HCT116 (cell line): ENCODE measurements around the gene HGS. TPM values are rescaled to one million over a fixed set of nuclear protein-coding genes. Genes with fewer than 3 reads are reported as not detected.
"Not testable (repeated sequence)": the region's sequence is repeated elsewhere in the genome, so short reads cannot be mapped to it uniquely, and the experiment has no call there.

Source experiments
- ATAC-seq: fragments of 200-7000 bp; cut with Tn5 transposase; 2 replicates; pipeline ENCODE4 v1.9.1; 2020; ENCODE audit warnings: mild to moderate bottlenecking, moderate library complexity
- BruUV-seq: library from RNA; stranded (reverse); fragments of 400-500 nt; replicated peaks from 2 replicates; lab custom pipeline; 2021; lab: Mats Ljungman, UMichigan
- CTCF ChIA-PET: fragments of 300-600 bp; sonication (Branson Sonifier 250); formaldehyde crosslinking; loops from one replicate; lab custom pipeline; 2021; ENCODE audit warnings: antibody characterized with exemption; lab: Charles Lee
- POLR2A ChIA-PET: fragments of 300-600, 350-600 bp; sonication (Branson Sonifier 250); formaldehyde crosslinking; loops from one replicate; lab custom pipeline; 2021; ENCODE audit warnings: antibody characterized with exemption; lab: Charles Lee
- RAD21 ChIA-PET, 2 experiments: fragments of 300-600 bp; sonication (Branson Sonifier 250); formaldehyde crosslinking; loops; one replicate each; lab custom pipeline; 2023; ENCODE audit warnings: low total read pairs in 2 of 2; ENCODE audit not compliant: uncharacterized antibody in 2 of 2, unreplicated experiment in 2 of 2, low non-redundant PET in 1 of 2; lab: Charles Lee
- DNase-seq: peaks from one replicate; pipeline ENCODE4 v3.0.0-alpha.2; 2010; ENCODE audit warnings: low read depth, low spot score
- H2AFZ ChIP-seq: fragments of 200-600 bp; shearing (Covaris generic), sonication (generic); 2 replicates; pipeline ENCODE4 v1.6.1; 2017; ENCODE audit warnings: low read depth, mixed run types, mixed read lengths, antibody characterized with exemption, low read length; ENCODE audit not compliant: poor library complexity, severe bottlenecking
- H3K27ac ChIP-seq: 2 replicates; pipeline ENCODE4 v1.5.1; 2012; ENCODE audit warnings: low read depth, low read length
- H3K27me3 ChIP-seq: fragments of 200-600 bp; sonication (generic); 2 replicates; pipeline ENCODE4 v1.6.1; 2016; ENCODE audit warnings: mixed run types, low read length, mixed read lengths; ENCODE audit not compliant: insufficient read depth
- H3K36me3 ChIP-seq, 2 experiments: fragments of 200-500 bp in 1 of 2; fragments of 200-600 bp in 1 of 2; sonication (Bioruptor generic) in 1 of 2; sonication (generic) in 1 of 2; 2 replicates each; pipeline versions ENCODE4 v1.5.1 to v1.6.1; 2014 to 2016; ENCODE audit warnings: low read length in 2 of 2, inconsistent platforms in 1 of 2, mixed read lengths in 1 of 2, mixed run types in 1 of 2; ENCODE audit not compliant: insufficient read depth in 2 of 2, control insufficient read depth in 1 of 2
- H3K4me1 ChIP-seq, 2 experiments: fragments of 200-600 bp in 1 of 2; sonication (generic) in 1 of 2; 2 replicates each; pipeline versions ENCODE4 v1.5.1 to v1.6.1; 2012 to 2017; ENCODE audit warnings: low read length in 2 of 2, inconsistent platforms in 1 of 2, mild to moderate bottlenecking in 1 of 2, mixed read lengths in 1 of 2, mixed run types in 1 of 2, moderate library complexity in 1 of 2; ENCODE audit not compliant: insufficient read depth in 2 of 2, control insufficient read depth in 1 of 2
- H3K4me2 ChIP-seq: fragments of 200-600 bp; sonication (generic); 2 replicates; pipeline ENCODE4 v1.6.1; 2017; ENCODE audit warnings: mixed run types, low read length, mixed read lengths
- H3K4me3 ChIP-seq, 2 experiments: fragments of 200-600 bp in 1 of 2; sonication (generic) in 1 of 2; replicated peaks in 1 of 2; 2 replicates each; pipeline ENCODE4 v1.5.1; 2011 to 2016; ENCODE audit warnings: low read length in 2 of 2, control low read depth in 1 of 2, low read depth in 1 of 2, mild to moderate bottlenecking in 1 of 2, mixed read lengths in 1 of 2, mixed run types in 1 of 2
- H3K79me2 ChIP-seq: fragments of 200-600 bp; sonication (generic); 2 replicates; pipeline ENCODE4 v1.6.1; 2017; ENCODE audit warnings: mild to moderate bottlenecking, mixed run types, low read length, moderate library complexity, mixed read lengths; ENCODE audit not compliant: insufficient read depth
- H3K9ac ChIP-seq: fragments of 200-600 bp; sonication (generic); 2 replicates; pipeline ENCODE4 v1.6.1; 2016; ENCODE audit warnings: low read length, mixed read lengths
- H3K9me2 ChIP-seq: fragments of 200-600 bp; sonication (generic), shearing (Covaris generic); 2 replicates; pipeline ENCODE4 v1.6.1; 2017; ENCODE audit warnings: mixed run types, mild to moderate bottlenecking, moderate library complexity; ENCODE audit not compliant: insufficient read depth
- H3K9me3 ChIP-seq, 2 experiments: fragments of 200-500 bp in 1 of 2; fragments of 200-600 bp in 1 of 2; sonication (Bioruptor generic) in 1 of 2; sonication (generic) in 1 of 2; 2 replicates each; pipeline ENCODE4 v1.6.1; 2014 to 2017; ENCODE audit warnings: low read length in 2 of 2, mixed read lengths in 2 of 2, inconsistent platforms in 1 of 2, low read depth in 1 of 2, mild to moderate bottlenecking in 1 of 2, mixed run types in 1 of 2, moderate library complexity in 1 of 2; ENCODE audit not compliant: control insufficient read depth in 1 of 2, insufficient read depth in 1 of 2
- H4K20me1 ChIP-seq: fragments of 200-600 bp; sonication (generic), shearing (Covaris generic); 2 replicates; pipeline ENCODE4 v1.6.1; 2017; ENCODE audit warnings: mixed run types, mild to moderate bottlenecking, moderate library complexity; ENCODE audit not compliant: insufficient read depth
- CEBPB ChIP-seq: IDR thresholded peaks from 2 replicates; pipeline ENCODE4 v1.6.1; 2012; ENCODE audit warnings: low read depth
- EGR1 ChIP-seq: IDR thresholded peaks from 2 replicates; pipeline ENCODE4 v1.6.1; 2012; ENCODE audit warnings: low read depth
- ELF1 ChIP-seq: IDR thresholded peaks from 2 replicates; pipeline ENCODE4 v1.6.1; 2012; ENCODE audit warnings: low read depth, borderline replicate concordance
- EZH2 ChIP-seq: fragments of 200-600 bp; sonication (generic); IDR thresholded peaks from 2 replicates; pipeline ENCODE4 v1.6.1; 2017; ENCODE audit warnings: antibody characterized with exemption, mixed run types
- EZH2phosphoT487 ChIP-seq: fragments of 200-600 bp; IDR thresholded peaks from 2 replicates; pipeline ENCODE4 v1.6.1; 2018; ENCODE audit warnings: antibody characterized with exemption, borderline replicate concordance
- MAX ChIP-seq: IDR thresholded peaks from 2 replicates; pipeline ENCODE4 v1.6.1; 2012
- POLR2AphosphoS5 ChIP-seq: IDR thresholded peaks from 2 replicates; pipeline ENCODE4 v1.6.1; 2011; ENCODE audit warnings: mild to moderate bottlenecking, low read depth, low read length, moderate library complexity
- SIN3A ChIP-seq: IDR thresholded peaks from 2 replicates; pipeline ENCODE4 v1.6.1; 2012; ENCODE audit warnings: low read depth
- SP1 ChIP-seq: IDR thresholded peaks from 2 replicates; pipeline ENCODE4 v1.6.1; 2012; ENCODE audit warnings: low read depth
- TCF7L2 ChIP-seq: IDR thresholded peaks from 2 replicates; pipeline ENCODE4 v1.7.0; 2011; ENCODE audit warnings: borderline replicate concordance, inconsistent platforms; ENCODE audit not compliant: insufficient read depth, insufficient read length; ENCODE audit errors: extremely low read depth
- ZBTB33 ChIP-seq: IDR thresholded peaks from 2 replicates; pipeline ENCODE4 v1.6.1; 2011; ENCODE audit warnings: mild to moderate bottlenecking, low read length, moderate library complexity; ENCODE audit not compliant: insufficient replicate concordance; ENCODE audit errors: extremely low read depth
- ZFX ChIP-seq: fragments of 450-650 bp; IDR thresholded peaks from 2 replicates; pipeline ENCODE4 v1.6.1; 2017
- ZNF274 ChIP-seq: fragments of 200-500 bp; sonication (Bioruptor generic); IDR thresholded peaks from 2 replicates; pipeline ENCODE4 v1.6.1; 2014; ENCODE audit warnings: mild to moderate bottlenecking, low read depth, low read length, inconsistent platforms
- intact Hi-C: fragments of 100-400 bp; cut with micrococcal nuclease; formaldehyde crosslinking; loops from 2 replicates; pipeline ENCODE4 v1.10.0; 2022
- total RNA-seq: library from RNA; stranded (reverse); gene quantifications from one replicate; pipeline ENCODE4 v1.2.1, GENCODE V29; 2021; ENCODE audit not compliant: unreplicated experiment
- TF ChIP-seq, protein P1 (sequence below), 3 experiments: fragments of 200-600 bp in 1 of 3; sonication (generic) in 1 of 3; IDR thresholded peaks in 2 of 3; conservative IDR thresholded peaks in 1 of 3; 2 replicates each; pipeline ENCODE4 v1.5.1; 2012 to 2017; ENCODE audit warnings: low read depth in 2 of 3, low read length in 2 of 3, antibody characterized with exemption in 1 of 3, borderline replicate concordance in 1 of 3, control low read depth in 1 of 3, mild to moderate bottlenecking in 1 of 3, mixed read lengths in 1 of 3, mixed run types in 1 of 3, moderate library complexity in 1 of 3; ENCODE audit not compliant: insufficient read depth in 1 of 3

The HGS gene
- total RNA-seq, 1 experiment from 2014 or later, result 231 TPM

DNA sequence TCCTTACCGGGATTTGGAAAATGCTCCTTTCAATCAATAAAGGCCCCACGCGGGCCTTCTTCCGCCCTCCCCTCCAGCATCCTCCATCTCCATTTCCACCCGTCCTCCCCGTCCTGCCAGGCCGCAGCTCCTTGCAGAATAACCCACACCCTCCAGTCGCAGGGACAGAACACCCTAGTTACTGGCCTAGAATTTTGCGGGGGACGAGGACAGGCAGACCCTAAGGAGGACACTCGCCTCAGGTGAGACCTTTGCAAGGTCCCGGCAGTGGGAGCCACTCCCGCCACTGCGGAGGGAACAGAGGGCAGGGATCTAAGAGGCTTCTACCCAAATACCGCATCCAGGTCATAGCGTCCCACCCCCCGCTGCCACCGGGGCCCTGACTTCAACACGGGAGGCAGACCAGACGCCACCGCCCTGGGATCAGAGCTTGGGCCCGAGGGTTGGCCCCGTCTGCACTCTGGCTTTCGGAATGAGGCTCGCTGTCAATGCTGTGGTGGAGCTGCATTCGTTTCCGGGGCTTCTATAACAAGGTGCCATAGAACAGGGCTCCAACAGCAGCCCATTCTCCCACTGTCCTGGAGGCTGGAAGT is 55.1 kb downstream of the HGS start:
- no peak overlapping the region for H3K9ac ChIP-seq
- intact Hi-C loops, result no loop called here
- no peak for DNase-seq
- no peak overlapping the region for H3K4me3 ChIP-seq
- CTCF ChIA-PET, result interaction anchor here (0.9 kb wide), 1 partner anchor 83 kb away, joined by 3 read pairs; no protein-coding TSS in a partner anchor
- POLR2A ChIA-PET, result no interaction called here
- no peak overlapping the region for H3K27ac ChIP-seq
- no peaks in the 10 kb centered on the region for H3K27me3 ChIP-seq
- no peaks in the 10 kb centered on the region for H3K9me2 ChIP-seq
- BruUV-seq, result no TSS peak
- H4K20me1 ChIP-seq, result no peaks in the 10 kb centered on the region
- H3K4me2 ChIP-seq, result no peak overlapping the region
- TF ChIP-seq POLR2AphosphoS5, result no peak
- TF ChIP-seq EGR1, result no peak
- TF ChIP-seq, protein P1, sequence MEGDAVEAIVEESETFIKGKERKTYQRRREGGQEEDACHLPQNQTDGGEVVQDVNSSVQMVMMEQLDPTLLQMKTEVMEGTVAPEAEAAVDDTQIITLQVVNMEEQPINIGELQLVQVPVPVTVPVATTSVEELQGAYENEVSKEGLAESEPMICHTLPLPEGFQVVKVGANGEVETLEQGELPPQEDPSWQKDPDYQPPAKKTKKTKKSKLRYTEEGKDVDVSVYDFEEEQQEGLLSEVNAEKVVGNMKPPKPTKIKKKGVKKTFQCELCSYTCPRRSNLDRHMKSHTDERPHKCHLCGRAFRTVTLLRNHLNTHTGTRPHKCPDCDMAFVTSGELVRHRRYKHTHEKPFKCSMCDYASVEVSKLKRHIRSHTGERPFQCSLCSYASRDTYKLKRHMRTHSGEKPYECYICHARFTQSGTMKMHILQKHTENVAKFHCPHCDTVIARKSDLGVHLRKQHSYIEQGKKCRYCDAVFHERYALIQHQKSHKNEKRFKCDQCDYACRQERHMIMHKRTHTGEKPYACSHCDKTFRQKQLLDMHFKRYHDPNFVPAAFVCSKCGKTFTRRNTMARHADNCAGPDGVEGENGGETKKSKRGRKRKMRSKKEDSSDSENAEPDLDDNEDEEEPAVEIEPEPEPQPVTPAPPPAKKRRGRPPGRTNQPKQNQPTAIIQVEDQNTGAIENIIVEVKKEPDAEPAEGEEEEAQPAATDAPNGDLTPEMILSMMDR (IDR thresholded peaks at IDR 0.05 in 2 of 3, conservative IDR thresholded peaks at IDR 0.05 in 1 of 3; ENCODE audit: borderline replicate concordance in 1 of 3, insufficient read depth in 1 of 3, low read depth in 2 of 3, low read length in 2 of 3), result no peak
- no peak for TF ChIP-seq TCF7L2
- TF ChIP-seq SIN3A, result no peak
- no peak for TF ChIP-seq EZH2
- no peak for TF ChIP-seq CEBPB
- no peak for TF ChIP-seq ZNF274
- no peak for TF ChIP-seq MAX
- no peak for TF ChIP-seq EZH2phosphoT487
- no peak for TF ChIP-seq ZFX
- no peak for TF ChIP-seq SP1
- no peak for TF ChIP-seq ZBTB33
- TF ChIP-seq ELF1, result no peak
- H2AFZ ChIP-seq, result no peak overlapping the region
- no peak for ATAC-seq
- H3K4me1 ChIP-seq, result peaks cover 16 to 18% of the 10 kb centered on the region in 2 experiments
- H3K79me2 ChIP-seq, result no peaks in the 10 kb centered on the region
- RAD21 ChIA-PET, result no interaction called here
- no peaks in the 10 kb centered on the region for H3K36me3 ChIP-seq
- H3K9me3 ChIP-seq, result no peaks in the 10 kb centered on the region

DNA sequence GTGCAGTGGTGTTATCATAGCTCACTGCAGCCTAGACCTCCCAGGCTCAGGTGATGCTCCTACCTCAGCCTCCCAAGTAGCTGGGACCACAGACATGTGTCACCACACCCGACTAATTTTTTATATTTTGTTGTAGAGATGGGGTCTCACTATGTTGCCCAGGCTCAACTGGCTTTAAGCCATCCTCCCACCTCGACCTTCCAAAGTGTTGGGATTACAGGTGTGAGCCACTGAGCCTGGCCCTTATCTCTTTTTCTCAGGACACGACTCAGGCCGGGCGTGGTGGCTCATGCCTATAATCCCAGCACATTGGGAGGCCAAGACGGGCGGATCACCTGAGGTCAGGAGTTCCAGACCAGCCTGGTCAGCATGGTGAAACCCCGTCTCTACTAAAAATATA is 55.8 kb downstream of the HGS start:
- H2AFZ ChIP-seq, CTCF ChIA-PET, H3K9me2 ChIP-seq, H3K27me3 ChIP-seq, H3K9me3 ChIP-seq, H3K4me3 ChIP-seq, POLR2A ChIA-PET, ATAC-seq, H3K27ac ChIP-seq, DNase-seq, RAD21 ChIA-PET, H3K79me2 ChIP-seq, BruUV-seq, H3K9ac ChIP-seq, intact Hi-C loops, H3K36me3 ChIP-seq, H4K20me1 ChIP-seq, H3K4me2 ChIP-seq: not testable (repeated sequence)
- peaks cover 14 to 16% of the 10 kb centered on the region in 2 experiments for H3K4me1 ChIP-seq
